Effector memory CD4-positive, alpha-beta T cell (primary cell): ENCODE results near the gene ITK.

Experiments used
- DNase-seq, 3 donors: peaks; one replicate each; pipeline ENCODE4 v3.0.0-alpha.2; 2020
- H3K27ac ChIP-seq: 2 replicates; pipeline ENCODE4 v1.7.0; 2013; ENCODE audit warnings: mild to moderate bottlenecking, low read length, moderate library complexity; ENCODE audit not compliant: insufficient read depth, poor library complexity, severe bottlenecking
- H3K27me3 ChIP-seq: replicated peaks from 2 replicates; pipeline ENCODE4 v1.7.0; 2013; ENCODE audit warnings: mild to moderate bottlenecking, low read length; ENCODE audit not compliant: insufficient read depth, control insufficient read depth, poor library complexity, severe bottlenecking
- H3K36me3 ChIP-seq: 2 replicates; pipeline ENCODE4 v1.7.0; 2013; ENCODE audit warnings: mild to moderate bottlenecking, low read length, moderate library complexity; ENCODE audit not compliant: control insufficient read depth, insufficient read depth
- H3K4me1 ChIP-seq: 2 replicates; pipeline ENCODE4 v1.7.0; 2013; ENCODE audit warnings: low read length, mild to moderate bottlenecking; ENCODE audit not compliant: control insufficient read depth, insufficient read depth, poor library complexity, severe bottlenecking
- H3K4me3 ChIP-seq: 2 replicates; pipeline ENCODE4 v1.7.0; 2013; ENCODE audit warnings: low read length, low read depth, mild to moderate bottlenecking; ENCODE audit not compliant: insufficient read depth, poor library complexity, severe bottlenecking
- H3K9me3 ChIP-seq: 2 replicates; pipeline ENCODE4 v1.7.0; 2013; ENCODE audit warnings: mild to moderate bottlenecking, low read length, moderate library complexity; ENCODE audit not compliant: control insufficient read depth

The ITK gene

DNA sequence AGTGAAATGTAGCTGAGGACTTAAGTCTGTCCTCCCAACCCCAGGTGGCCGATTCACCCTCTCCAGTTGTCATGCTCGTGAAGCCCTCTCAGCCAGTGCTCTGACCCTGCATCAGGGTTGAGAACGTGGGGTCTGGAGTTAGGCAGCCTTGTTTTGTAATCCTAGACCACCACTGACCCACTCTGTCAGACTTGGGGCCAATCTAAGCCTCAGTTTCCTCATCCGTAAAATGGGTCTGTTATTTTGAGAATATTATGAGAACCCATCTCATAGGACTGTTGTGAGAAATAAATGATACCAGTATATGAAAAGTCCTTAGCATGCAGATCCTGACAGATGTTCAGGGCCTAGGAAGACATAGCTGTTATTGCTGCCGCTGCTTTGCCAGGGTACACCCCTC lies 122.4 kb downstream of the ITK start:
- no peak for DNase-seq
- Histone ChIP-seq H3K4me3 (no peak overlapping the region), H3K9me3 (no peaks in the 10 kb centered on the region), H3K4me1 (peaks cover 46% of the 10 kb centered on the region), H3K27me3 (no peaks in the 10 kb centered on the region), H3K36me3 (peaks cover 40% of the 10 kb centered on the region), H3K27ac (peak overlapping the region; percentile 47)

- Histone ChIP-seq H3K4me3 (peak overlapping the region; percentile 22), H3K4me1 (peaks cover 54% of the 10 kb centered on the region), H3K9me3 (no peaks in the 10 kb centered on the region), H3K27me3 (no peaks in the 10 kb centered on the region), H3K36me3 (peaks cover 38% of the 10 kb centered on the region), H3K27ac (peak overlapping the region; percentile 47)
- DNase-seq: peak; percentile 9 to 30 (median 19)
Measured at GRCh38 chr5:157303667-157304327, 123.2 kb downstream of the ITK start.
